SK-N-MC (cell line): ENCODE data around the gene MAPKAPK2.

Experiments used
- DNase-seq: peaks from one replicate; pipeline ENCODE4 v3.0.0-alpha.2; 2011; ENCODE audit warnings: low read depth, low spot score
- H3K27ac ChIP-seq: fragments of 200-600 bp; sonication (generic); 2 replicates; pipeline ENCODE4 v1.5.1; 2016; ENCODE audit warnings: mixed run types
- H3K36me3 ChIP-seq: fragments of 200-600 bp; sonication (generic); 2 replicates; pipeline ENCODE4 v1.6.1; 2017; ENCODE audit warnings: antibody characterized with exemption, low read length, mixed read lengths; ENCODE audit not compliant: insufficient read depth
- H3K4me3 ChIP-seq: fragments of 200-600 bp; sonication (generic); 2 replicates; pipeline ENCODE4 v1.5.1; 2016
- H3K9ac ChIP-seq: fragments of 200-600 bp; sonication (generic); 2 replicates; pipeline ENCODE4 v1.8.0; 2017; ENCODE audit warnings: mixed run types, mixed read lengths; ENCODE audit not compliant: insufficient read length
- H3K9me3 ChIP-seq: fragments of 200-600 bp; sonication (generic); 2 replicates; pipeline ENCODE4 v1.6.1; 2017; ENCODE audit warnings: low read depth, mild to moderate bottlenecking, antibody characterized with exemption, low read length, moderate library complexity, mixed read lengths
- EZH2 ChIP-seq: fragments of 200-600 bp; sonication (generic); IDR thresholded peaks from one replicate; pipeline ENCODE4 v1.6.1; 2017; ENCODE audit warnings: antibody characterized with exemption
- FOXP2 ChIP-seq: optimal IDR thresholded peaks from 2 replicates; pipeline ENCODE3; 2011; ENCODE audit warnings: mild to moderate bottlenecking, moderate library complexity; ENCODE audit not compliant: insufficient read depth; ENCODE audit errors: extremely low read length, control extremely low read depth
- POLR2AphosphoS5 ChIP-seq: IDR thresholded peaks from 2 replicates; pipeline ENCODE4 v1.6.1; 2012; ENCODE audit warnings: mild to moderate bottlenecking, low read depth, low read length, borderline replicate concordance

Gene MAPKAPK2

GRCh38 chr1:206723462-206723804, 38.7 kb downstream of the MAPKAPK2 start:
- TF ChIP-seq FOXP2 = no peak
- no peak for TF ChIP-seq POLR2AphosphoS5
- no peak for TF ChIP-seq EZH2
- H3K9me3 ChIP-seq = no peaks in the 10 kb centered on the region
- no peak for DNase-seq
- H3K4me3 ChIP-seq = no peak overlapping the region
- H3K27ac ChIP-seq = no peak overlapping the region
- H3K9ac ChIP-seq = no peak overlapping the region
- no peaks in the 10 kb centered on the region for H3K36me3 ChIP-seq

GRCh38 chr1:206723805-206724472, 39.2 kb downstream of the MAPKAPK2 start:
- no peak for DNase-seq
- Histone ChIP-seq H3K4me3 (no peak overlapping the region), H3K9me3 (no peaks in the 10 kb centered on the region), H3K27ac (no peak overlapping the region), H3K36me3 (no peaks in the 10 kb centered on the region), H3K9ac (no peak overlapping the region)
- TF ChIP-seq POLR2AphosphoS5 (no peak), FOXP2 (no peak), EZH2 (no peak)

GRCh38 chr1:206725109-206725963, 40.6 kb downstream of the MAPKAPK2 start:
- Histone ChIP-seq H3K27ac (no peak overlapping the region), H3K4me3 (no peak overlapping the region), H3K36me3 (no peaks in the 10 kb centered on the region), H3K9me3 (no peaks in the 10 kb centered on the region), H3K9ac (no peak overlapping the region)
- no peak for DNase-seq
- TF ChIP-seq FOXP2 (no peak), POLR2AphosphoS5 (no peak), EZH2 (no peak)

GRCh38 chr1:206727981-206728696, 43.4 kb downstream of the MAPKAPK2 start:
- Histone ChIP-seq H3K9me3 (no peaks in the 10 kb centered on the region), H3K4me3 (no peak overlapping the region), H3K27ac (no peak overlapping the region), H3K9ac (no peak overlapping the region), H3K36me3 (no peaks in the 10 kb centered on the region; the same call in 1 of the 2 replicates)
- TF ChIP-seq EZH2 = no peak
- no peak for TF ChIP-seq FOXP2
- no peak for TF ChIP-seq POLR2AphosphoS5
- DNase-seq = no peak

GRCh38 chr1:206728697-206728987, 43.9 kb downstream of the MAPKAPK2 start:
- TF ChIP-seq FOXP2 (no peak), EZH2 (no peak), POLR2AphosphoS5 (no peak)
- H3K4me3 ChIP-seq = no peak overlapping the region
- no peak overlapping the region for H3K27ac ChIP-seq
- H3K9ac ChIP-seq = no peak overlapping the region
- DNase-seq = no peak
- H3K36me3 ChIP-seq = no peaks in the 10 kb centered on the region; the same call in 1 of the 2 replicates
- H3K9me3 ChIP-seq = no peaks in the 10 kb centered on the region

- Histone ChIP-seq H3K4me3 (no peak overlapping the region), H3K36me3 (no peaks in the 10 kb centered on the region; the same call in 1 of the 2 replicates), H3K9me3 (no peaks in the 10 kb centered on the region), H3K27ac (no peak overlapping the region), H3K9ac (no peak overlapping the region)
- TF ChIP-seq EZH2 (no peak), POLR2AphosphoS5 (no peak), FOXP2 (no peak)
- DNase-seq = no peak
Measured at GRCh38 chr1:206729050-206729449, 44.3 kb downstream of the MAPKAPK2 start.

GRCh38 chr1:206729507-206729906, 44.8 kb downstream of the MAPKAPK2 start:
- H3K9me3 ChIP-seq = no peaks in the 10 kb centered on the region
- no peak overlapping the region for H3K27ac ChIP-seq
- H3K36me3 ChIP-seq = no peaks in the 10 kb centered on the region; the same call in 1 of the 2 replicates
- no peak overlapping the region for H3K4me3 ChIP-seq
- TF ChIP-seq POLR2AphosphoS5 (no peak), FOXP2 (no peak), EZH2 (no peak)
- no peak overlapping the region for H3K9ac ChIP-seq
- DNase-seq = no peak

GRCh38 chr1:206732508-206732907, 47.8 kb downstream of the MAPKAPK2 start:
- Histone ChIP-seq H3K36me3 (no peaks in the 10 kb centered on the region; the same call in 1 of the 2 replicates), H3K9ac (no peak overlapping the region), H3K9me3 (no peaks in the 10 kb centered on the region), H3K4me3 (no peak overlapping the region), H3K27ac (no peak overlapping the region)
- DNase-seq = no peak
- no peak for TF ChIP-seq EZH2
- no peak for TF ChIP-seq FOXP2
- TF ChIP-seq POLR2AphosphoS5 = no peak
